Aorta (tissue), 5 donors: ENCODE results near the gene FOXN3. TPM values are rescaled to one million over a fixed set of nuclear protein-coding genes. Genes with fewer than 3 reads are reported as not detected.

ENCODE experiments used
- ATAC-seq: fragments of 200-7000 bp; cut with Tn5 transposase; one replicate; pipeline ENCODE4 v1.9.1; 2022; ENCODE audit warnings: moderate library complexity; ENCODE audit not compliant: low FRiP score
- DNase-seq, 2 donors: peaks; one replicate each; pipeline ENCODE4 v3.0.0-alpha.2; 2020
- H3K27ac ChIP-seq, 2 donors: one replicate each; pipeline ENCODE4 v1.5.1; 2013; ENCODE audit warnings: low read length in 2 of 2, mild to moderate bottlenecking in 2 of 2, moderate library complexity in 2 of 2, control low read depth in 1 of 2, inconsistent platforms in 1 of 2, low read depth in 1 of 2
- H3K27me3 ChIP-seq, 2 donors: one replicate each; pipeline ENCODE4 v1.6.1; 2013; ENCODE audit warnings: control low read depth in 1 of 2, low read length in 1 of 2, mild to moderate bottlenecking in 1 of 2, moderate library complexity in 1 of 2; ENCODE audit not compliant: insufficient read depth in 2 of 2, control insufficient read depth in 1 of 2
- H3K36me3 ChIP-seq, 2 donors: one replicate each; pipeline ENCODE4 v1.6.1; 2013; ENCODE audit warnings: control low read depth in 1 of 2, low read length in 1 of 2, mild to moderate bottlenecking in 1 of 2; ENCODE audit not compliant: insufficient read depth in 2 of 2, control insufficient read depth in 1 of 2
- H3K4me1 ChIP-seq, 2 donors: one replicate each; pipeline ENCODE4 v1.6.1; 2013; ENCODE audit warnings: low read length in 2 of 2, control low read depth in 1 of 2, mild to moderate bottlenecking in 1 of 2, moderate library complexity in 1 of 2; ENCODE audit not compliant: insufficient read depth in 2 of 2, control insufficient read depth in 1 of 2
- H3K4me3 ChIP-seq, 2 donors: one replicate each; pipeline ENCODE4 v1.5.1; 2013; ENCODE audit warnings: low read length in 2 of 2, control low read depth in 1 of 2, mild to moderate bottlenecking in 1 of 2
- H3K9me3 ChIP-seq: one replicate; pipeline ENCODE4 v1.6.1; 2013; ENCODE audit warnings: mild to moderate bottlenecking, low read length; ENCODE audit not compliant: control insufficient read depth
- WGBS, 2 donors: extraction: QIAGEN DNeasy Blood & Tissue Kit; methylation state at CpG; one replicate each; pipeline ENCODE4 v1.1.7; 2013; 5-methylcytosine and 5-hydroxymethylcytosine counted together
- intact Hi-C, 2 donors: fragments of 100-400 bp; cut with DNase I; formaldehyde crosslinking; loops; one replicate each; pipeline versions ENCODE4 v1.14.2 to v1.15.0; 2022
- polyA plus RNA-seq, 2 donors: library from polyadenylated mRNA; stranded (reverse); fragments of 200-250 nt; gene quantifications; one replicate each; pipeline ENCODE4 v1.2.3, GENCODE V29; 2013
- total RNA-seq, 2 donors: library from RNA; stranded (reverse); fragmentation: NEBNext Ultra II Directional; extraction: Animal tissue kit (Norgen Biotek cat#: 25700); gene quantifications; one replicate each; pipeline ENCODE4 v1.2.1, GENCODE V29; 2021
- donor health status: healthy with polysubstance abuse.
- donor health status: Bipolar disorder and iron deficiency.
- donor health status: DM: no; HTN: no; CAD: no.
- donor health status: DM: no; HTN: no; CAD: no.
- donor health status: DM: yes; HTN: yes; CAD: no.

Gene FOXN3
- total and polyA plus RNA-seq, 4 donors = 21.4 to 225 (median 101) TPM

- Histone ChIP-seq H3K36me3 (no peaks in the 10 kb centered on the region), H3K27ac (no peak overlapping the region), H3K4me1 (peaks cover 2 to 3% of the 10 kb centered on the region in 2 donors), H3K4me3 (no peak overlapping the region), H3K9me3 (no peaks in the 10 kb centered on the region), H3K27me3 (no peaks in the 10 kb centered on the region)
- DNase-seq = no peak
- ATAC-seq = peak; percentile 31
- WGBS, 2 donors = 83 to 93% methylated on average over 9 of the region's 9 CpGs
- intact Hi-C loops = no loop called here
Observed at GRCh38 chr14:89339158-89339557, 77.9 kb downstream of the FOXN3 start.

GRCh38 chr14:89336338-89336737 is 80.7 kb downstream of the FOXN3 start:
- H3K9me3 ChIP-seq = no peaks in the 10 kb centered on the region
- no peaks in the 10 kb centered on the region for H3K36me3 ChIP-seq
- no peaks in the 10 kb centered on the region for H3K27me3 ChIP-seq
- no peak overlapping the region for H3K4me3 ChIP-seq
- no peak for DNase-seq
- intact Hi-C loops = no loop called here
- H3K4me1 ChIP-seq = peaks cover 2 to 4% of the 10 kb centered on the region in 2 donors
- peak overlapping the region in 1 of 2 donors; percentile 28 for H3K27ac ChIP-seq
- ATAC-seq = no peak
- 88 to 90% methylated on average over 3 of the region's 3 CpGs for WGBS, 2 donors

GRCh38 chr14:89332031-89332430 is 85.0 kb downstream of the FOXN3 start:
- Histone ChIP-seq H3K27ac (no peak overlapping the region), H3K9me3 (no peaks in the 10 kb centered on the region), H3K36me3 (no peaks in the 10 kb centered on the region), H3K27me3 (no peaks in the 10 kb centered on the region), H3K4me3 (no peak overlapping the region), H3K4me1 (peaks cover 2 to 4% of the 10 kb centered on the region in 2 donors)
- 80 to 94% methylated on average over 3 of the region's 3 CpGs for WGBS, 2 donors
- ATAC-seq (no peak), DNase-seq (no peak)
- intact Hi-C loops = no loop called here

GRCh38 chr14:89331398-89331797 is 85.6 kb downstream of the FOXN3 start:
- peaks cover 2 to 3% of the 10 kb centered on the region in 2 donors for H3K4me1 ChIP-seq
- no peaks in the 10 kb centered on the region for H3K36me3 ChIP-seq
- H3K27ac ChIP-seq = no peak overlapping the region
- no peak overlapping the region for H3K4me3 ChIP-seq
- H3K9me3 ChIP-seq = no peaks in the 10 kb centered on the region
- ATAC-seq (no peak), DNase-seq (no peak)
- intact Hi-C loops = no loop called here
- no peaks in the 10 kb centered on the region for H3K27me3 ChIP-seq
- 68 to 91% methylated on average over 5 of the region's 5 CpGs for WGBS, 2 donors

- Histone ChIP-seq H3K4me3 (no peak overlapping the region), H3K36me3 (no peaks in the 10 kb centered on the region), H3K27ac (peak overlapping the region in 1 of 2 donors; percentile 60), H3K27me3 (no peaks in the 10 kb centered on the region), H3K4me1 (peaks cover 2% of the 10 kb centered on the region in 2 donors), H3K9me3 (no peaks in the 10 kb centered on the region)
- 38 to 48% methylated on average over 11 of the region's 11 CpGs for WGBS, 2 donors
- intact Hi-C loops = no loop called here
- ATAC-seq = peak; percentile 90
- peak in 1 of 2 donors; percentile 78 for DNase-seq
Observed at GRCh38 chr14:89330236-89331002, 86.6 kb downstream of the FOXN3 start.

- Histone ChIP-seq H3K27me3 (no peaks in the 10 kb centered on the region), H3K9me3 (no peaks in the 10 kb centered on the region), H3K4me3 (no peak overlapping the region), H3K27ac (no peak overlapping the region), H3K36me3 (no peaks in the 10 kb centered on the region), H3K4me1 (peaks cover 2% of the 10 kb centered on the region in 2 donors)
- intact Hi-C loops = no loop called here
- 38 to 46% methylated on average over 5 of the region's 5 CpGs for WGBS, 2 donors
- ATAC-seq (no peak), DNase-seq (no peak)
Observed at GRCh38 chr14:89327771-89328212, 89.2 kb downstream of the FOXN3 start.

GRCh38 chr14:89325959-89326358 is 91.1 kb downstream of the FOXN3 start:
- intact Hi-C loops = no loop called here
- no peaks in the 10 kb centered on the region for H3K27me3 ChIP-seq
- no peaks in the 10 kb centered on the region for H3K36me3 ChIP-seq
- H3K4me1 ChIP-seq = no peaks in the 10 kb centered on the region
- H3K9me3 ChIP-seq = no peaks in the 10 kb centered on the region
- WGBS, 2 donors = 67 to 81% methylated on average over 4 of the region's 4 CpGs
- no peak overlapping the region for H3K4me3 ChIP-seq
- no peak overlapping the region for H3K27ac ChIP-seq
- DNase-seq (no peak), ATAC-seq (no peak)

- DNase-seq = no peak
- H3K9me3 ChIP-seq = no peaks in the 10 kb centered on the region
- 93% methylated on average over 2 of the region's 2 CpGs; no CpG with 5 or more reads in 1 of the 2 donors for WGBS, 2 donors
- H3K4me3 ChIP-seq = no peak overlapping the region
- H3K27me3 ChIP-seq = no peaks in the 10 kb centered on the region
- intact Hi-C loops = no loop called here
- H3K4me1 ChIP-seq = no peaks in the 10 kb centered on the region
- no peak overlapping the region for H3K27ac ChIP-seq
- H3K36me3 ChIP-seq = no peaks in the 10 kb centered on the region
- no peak for ATAC-seq
Observed at GRCh38 chr14:89325299-89325883, 91.6 kb downstream of the FOXN3 start.
